Measurements from ENCODE around the gene OCA2.

DNA sequence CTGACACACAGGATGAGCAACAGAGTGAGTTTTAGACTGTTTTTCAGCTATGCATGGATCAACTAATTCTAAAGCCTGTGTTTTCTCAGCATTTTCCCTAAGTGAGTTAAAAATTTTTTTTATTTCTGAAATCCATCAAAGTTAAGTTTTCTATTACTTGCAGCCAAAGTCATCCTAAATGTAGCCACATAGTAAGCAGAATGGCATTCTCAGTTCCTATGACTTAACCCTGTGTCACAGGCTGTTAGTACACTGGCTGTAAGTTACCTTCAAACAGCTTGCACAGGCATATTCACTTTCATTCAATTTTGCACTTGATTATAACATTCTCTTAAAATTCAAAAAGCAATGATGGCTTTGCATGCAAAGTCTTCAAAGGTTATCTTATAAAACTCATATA lies 368.2 kb downstream of the OCA2 start:
- no peak for TF ChIP-seq POLR2A (IDR thresholded peaks at IDR 0.05; ENCODE audit: low read depth, low read length)
- no peak for TF ChIP-seq CTCF (conservative IDR thresholded peaks at IDR 0.05; ENCODE audit: low read depth, low read length)
- TF ChIP-seq RCOR1 (IDR thresholded peaks at IDR 0.05; ENCODE audit: insufficient replicate concordance, low read length), result no peak
- TF ChIP-seq USF2 (IDR thresholded peaks at IDR 0.05; ENCODE audit: low read depth, low read length), result no peak
- no peak for TF ChIP-seq RAD21 (IDR thresholded peaks at IDR 0.05; ENCODE audit: low read length)
- no peak for TF ChIP-seq ELK1 (IDR thresholded peaks at IDR 0.05; ENCODE audit: borderline replicate concordance, low read depth, low read length)
- no peak for TF ChIP-seq MAZ (IDR thresholded peaks at IDR 0.05; ENCODE audit: borderline replicate concordance, low read depth, low read length)
- TF ChIP-seq CHD1 (IDR thresholded peaks at IDR 0.05; ENCODE audit: low read depth, low read length), result no peak
- no peak for TF ChIP-seq MXI1 (IDR thresholded peaks at IDR 0.05; ENCODE audit: borderline replicate concordance, low read depth, low read length)
- TF ChIP-seq RFX5 (IDR thresholded peaks at IDR 0.05; ENCODE audit: low read depth, low read length), result no peak

Measured in IMR-90 (cell line).